GM21786 (cell line): ENCODE results near the gene SEMA3G.
A peak's percentile ranks its signal among the peaks of the same experiment; 100 is the strongest.

Experiments
- ATAC-seq: cut with Tn5 transposase; IDR thresholded peaks from one replicate; pipeline ENCODE4 v1.9.1; 2021; ENCODE audit not compliant: unreplicated experiment

The SEMA3G gene

GRCh38 chr3:52444860-52445793 lies at the start of gene SEMA3G:
Gene SEMA3G (minus strand): TSS chr3:52445103. CDS start chr3:52445027, 76 bp downstream.
- ATAC-seq: peak; percentile 87

DNA sequence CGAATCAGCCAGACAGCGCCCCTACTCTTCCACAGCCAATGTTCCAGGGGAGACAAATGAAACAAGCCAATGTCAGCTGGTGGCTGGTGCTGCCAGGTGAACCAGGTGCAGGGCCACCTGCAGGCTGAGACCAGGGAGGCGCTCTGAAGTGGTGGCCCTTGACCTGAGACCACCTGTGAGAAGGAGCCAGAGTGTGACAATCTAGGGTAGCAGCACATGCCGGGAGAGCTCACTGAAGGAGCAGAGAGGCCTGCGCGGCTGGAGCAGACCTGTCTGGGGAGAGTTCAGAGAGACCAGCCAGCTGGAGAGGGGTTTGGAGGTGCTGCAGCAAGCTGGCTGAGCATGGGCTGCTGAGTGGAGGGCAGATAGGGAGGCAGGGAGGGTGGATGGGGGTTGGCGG lies 49.5 kb upstream of the SEMA3G start:
- ATAC-seq: no peak

DNA sequence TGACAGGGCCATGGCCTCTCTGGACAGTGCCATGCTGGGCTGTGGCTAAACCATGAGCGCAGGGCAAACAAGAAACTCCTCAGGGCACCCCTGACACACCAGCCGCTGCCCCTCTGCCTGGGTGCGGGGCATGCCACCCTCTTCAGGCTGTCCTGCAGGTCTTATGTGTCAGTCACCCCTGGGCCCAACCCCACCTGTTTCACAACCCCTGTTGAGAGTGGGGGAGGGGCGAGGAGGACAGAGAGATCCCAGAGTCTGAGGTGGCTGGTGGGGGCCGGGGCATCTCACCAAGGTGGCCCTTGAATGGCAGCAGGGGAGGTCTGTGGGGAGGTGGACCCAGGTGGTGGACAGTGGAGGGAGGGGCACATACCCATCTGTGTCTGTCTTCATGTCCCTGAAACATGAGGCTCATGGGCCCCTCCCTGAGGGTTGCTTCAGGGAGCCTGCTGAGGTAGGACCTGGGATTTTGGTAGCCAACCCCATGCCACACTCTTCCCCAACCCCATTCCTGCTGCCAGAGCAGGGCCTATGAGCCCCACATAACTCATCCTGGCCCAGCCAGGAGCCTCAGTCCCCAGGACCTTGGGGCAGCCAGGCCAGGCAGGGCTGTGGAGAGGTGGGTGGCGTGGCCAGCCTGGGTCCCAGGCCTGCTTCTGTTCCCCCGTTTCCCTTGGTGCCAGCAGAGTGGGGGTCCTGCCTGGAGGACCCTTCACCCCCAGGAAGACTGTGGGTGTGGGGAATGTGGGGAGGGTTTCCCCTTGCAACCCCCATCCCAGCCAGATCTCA lies 48.5 kb upstream of the SEMA3G start:
- no peak for ATAC-seq

DNA sequence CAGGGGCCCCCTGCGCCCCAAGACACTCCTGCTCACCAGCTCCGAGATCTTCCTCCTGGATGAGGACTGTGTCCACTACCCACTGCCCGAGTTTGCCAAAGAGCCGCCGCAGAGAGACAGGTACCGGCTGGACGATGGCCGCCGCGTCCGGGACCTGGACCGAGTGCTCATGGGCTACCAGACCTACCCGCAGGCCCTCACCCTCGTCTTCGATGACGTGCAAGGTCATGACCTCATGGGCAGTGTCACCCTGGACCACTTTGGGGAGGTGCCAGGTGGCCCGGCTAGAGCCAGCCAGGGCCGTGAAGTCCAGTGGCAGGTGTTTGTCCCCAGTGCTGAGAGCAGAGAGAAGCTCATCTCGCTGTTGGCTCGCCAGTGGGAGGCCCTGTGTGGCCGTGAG lies 47.2 kb upstream of the SEMA3G start:
- ATAC-seq: no peak

- ATAC-seq: no peak
These were observed 46.1 kb upstream of the SEMA3G start for GRCh38 chr3:52490939-52491526.

- no peak for ATAC-seq
These were observed 45.4 kb upstream of the SEMA3G start for GRCh38 chr3:52490035-52490938.

DNA sequence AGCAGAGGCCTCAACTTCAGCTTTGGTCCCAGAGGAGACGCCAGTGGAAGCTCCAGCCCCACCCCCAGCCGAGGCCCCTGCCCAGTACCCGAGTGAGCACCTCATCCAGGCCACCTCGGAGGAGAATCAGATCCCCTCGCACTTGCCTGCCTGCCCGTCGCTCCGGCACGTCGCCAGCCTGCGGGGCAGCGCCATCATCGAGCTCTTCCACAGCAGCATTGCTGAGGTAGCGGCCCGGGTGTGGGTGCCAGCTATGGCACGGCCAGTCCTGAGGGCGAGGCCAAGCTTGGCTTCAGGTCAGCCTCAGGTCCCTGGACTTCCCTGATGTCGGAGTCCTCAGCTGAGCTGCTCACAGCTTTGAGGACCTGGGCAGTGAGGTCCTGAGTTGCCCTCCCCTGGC lies 44.5 kb upstream of the SEMA3G start:
- ATAC-seq: no peak

- ATAC-seq: no peak
These were observed 43.8 kb upstream of the SEMA3G start for GRCh38 chr3:52488746-52489145.

- no peak for ATAC-seq
These were observed 43.1 kb upstream of the SEMA3G start for GRCh38 chr3:52487788-52488691.

DNA sequence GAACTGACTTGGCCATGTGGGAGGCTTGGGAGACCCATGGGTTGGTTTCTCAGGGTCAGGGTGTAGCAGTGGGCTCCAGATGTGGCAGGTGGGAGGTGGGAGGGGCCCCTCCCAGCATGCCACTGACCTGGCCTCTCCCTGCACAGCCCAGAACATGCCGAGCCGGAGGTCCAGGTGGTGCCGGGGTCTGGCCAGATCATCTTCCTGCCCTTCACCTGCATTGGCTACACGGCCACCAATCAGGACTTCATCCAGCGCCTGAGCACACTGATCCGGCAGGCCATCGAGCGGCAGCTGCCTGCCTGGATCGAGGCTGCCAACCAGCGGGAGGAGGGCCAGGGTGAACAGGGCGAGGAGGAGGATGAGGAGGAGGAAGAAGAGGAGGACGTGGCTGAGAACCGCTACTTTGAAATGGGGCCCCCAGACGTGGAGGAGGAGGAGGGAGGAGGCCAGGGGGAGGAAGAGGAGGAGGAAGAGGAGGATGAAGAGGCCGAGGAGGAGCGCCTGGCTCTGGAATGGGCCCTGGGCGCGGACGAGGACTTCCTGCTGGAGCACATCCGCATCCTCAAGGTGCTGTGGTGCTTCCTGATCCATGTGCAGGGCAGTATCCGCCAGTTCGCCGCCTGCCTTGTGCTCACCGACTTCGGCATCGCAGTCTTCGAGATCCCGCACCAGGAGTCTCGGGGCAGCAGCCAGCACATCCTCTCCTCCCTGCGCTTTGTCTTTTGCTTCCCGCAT lies 42.3 kb upstream of the SEMA3G start:
- ATAC-seq: no peak

GRCh38 chr3:52484680-52485461 lies 40.0 kb upstream of the SEMA3G start:
- no peak for ATAC-seq

DNA sequence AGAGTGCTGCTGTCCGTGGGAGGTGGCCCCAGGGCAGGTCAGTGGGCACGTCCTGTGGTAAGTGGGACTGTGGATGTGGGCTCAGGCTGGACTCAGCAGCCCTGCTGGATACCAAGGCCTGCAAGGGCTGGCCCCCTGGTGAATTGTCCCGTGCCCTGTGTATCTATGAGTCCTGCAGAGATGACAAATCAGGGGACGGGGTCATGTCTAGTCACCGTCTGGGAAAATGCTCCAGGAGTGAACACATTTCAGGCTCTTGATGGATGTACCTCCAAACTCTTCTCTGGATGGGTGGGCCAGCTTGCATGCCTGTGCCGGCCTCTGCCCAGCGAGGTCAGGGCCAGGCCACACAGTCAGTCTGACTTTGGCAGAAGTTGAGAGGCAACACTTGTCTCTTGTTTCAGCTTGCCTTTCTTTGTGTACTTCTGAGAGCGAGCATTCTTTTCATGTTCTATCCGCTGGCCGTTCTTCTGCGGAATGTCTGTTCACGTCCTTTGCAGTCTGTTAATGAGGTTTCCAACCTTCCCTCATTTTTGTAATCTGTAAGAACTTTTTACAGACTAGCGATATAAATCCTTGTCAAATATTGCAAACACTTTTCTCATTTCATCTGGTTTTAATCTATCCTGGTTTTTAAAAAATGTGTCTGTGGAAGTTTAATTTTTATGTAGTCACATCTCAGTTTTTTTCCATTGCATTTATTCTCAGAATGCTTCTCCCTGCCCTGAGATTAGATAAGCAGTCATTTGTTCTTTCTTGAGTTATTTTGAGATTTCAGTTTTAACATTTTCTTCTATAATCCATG lies 38.9 kb upstream of the SEMA3G start:
- ATAC-seq: no peak

DNA sequence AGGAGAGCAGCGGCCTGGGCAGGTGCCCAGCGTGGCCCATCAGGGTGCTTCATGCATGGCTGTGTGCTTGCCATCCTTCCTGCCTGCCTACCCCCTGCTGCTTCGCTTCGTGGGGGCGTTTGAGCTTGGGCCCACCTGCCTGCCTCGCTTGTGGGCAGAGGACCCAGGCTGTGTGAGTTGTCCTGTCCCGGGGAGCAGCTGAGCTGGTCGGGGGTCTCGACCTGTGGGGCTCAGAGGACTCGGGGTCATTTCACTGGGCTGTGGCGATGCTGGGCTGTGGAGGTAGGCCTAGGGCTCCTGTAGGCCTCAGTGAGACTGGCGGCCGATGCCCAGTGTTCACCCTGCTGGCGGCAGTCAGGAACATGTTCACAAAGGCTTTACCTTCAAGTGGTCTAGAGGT lies 38.2 kb upstream of the SEMA3G start:
- ATAC-seq: no peak

- no peak for ATAC-seq
These were observed 37.1 kb upstream of the SEMA3G start for GRCh38 chr3:52481819-52482521.

- no peak for ATAC-seq
These were observed 36.1 kb upstream of the SEMA3G start for GRCh38 chr3:52480768-52481715.
